ENCODE measurements around the gene KCTD2.

DNA sequence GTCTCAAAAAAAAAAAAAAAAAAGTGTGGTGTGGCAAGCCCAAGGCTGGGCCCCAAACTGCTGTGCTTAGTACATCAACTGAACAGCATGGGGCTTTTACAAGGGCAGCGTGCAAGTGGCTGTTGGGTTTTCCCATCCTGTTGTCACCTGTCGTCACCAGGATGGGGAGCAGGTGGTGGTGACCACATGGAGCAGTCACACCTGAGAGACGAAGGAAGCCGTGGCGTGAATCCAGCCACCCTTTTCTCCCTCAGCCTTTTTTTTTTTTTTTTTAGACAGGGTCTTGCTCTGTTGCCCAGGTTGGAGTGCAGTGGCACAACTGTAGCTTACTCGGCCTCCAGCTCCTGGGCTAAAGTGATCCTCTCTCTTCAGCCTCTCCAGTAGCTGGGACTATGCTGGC lies 38.7 kb upstream of the KCTD2 start:
- TF ChIP-seq, protein P1, sequence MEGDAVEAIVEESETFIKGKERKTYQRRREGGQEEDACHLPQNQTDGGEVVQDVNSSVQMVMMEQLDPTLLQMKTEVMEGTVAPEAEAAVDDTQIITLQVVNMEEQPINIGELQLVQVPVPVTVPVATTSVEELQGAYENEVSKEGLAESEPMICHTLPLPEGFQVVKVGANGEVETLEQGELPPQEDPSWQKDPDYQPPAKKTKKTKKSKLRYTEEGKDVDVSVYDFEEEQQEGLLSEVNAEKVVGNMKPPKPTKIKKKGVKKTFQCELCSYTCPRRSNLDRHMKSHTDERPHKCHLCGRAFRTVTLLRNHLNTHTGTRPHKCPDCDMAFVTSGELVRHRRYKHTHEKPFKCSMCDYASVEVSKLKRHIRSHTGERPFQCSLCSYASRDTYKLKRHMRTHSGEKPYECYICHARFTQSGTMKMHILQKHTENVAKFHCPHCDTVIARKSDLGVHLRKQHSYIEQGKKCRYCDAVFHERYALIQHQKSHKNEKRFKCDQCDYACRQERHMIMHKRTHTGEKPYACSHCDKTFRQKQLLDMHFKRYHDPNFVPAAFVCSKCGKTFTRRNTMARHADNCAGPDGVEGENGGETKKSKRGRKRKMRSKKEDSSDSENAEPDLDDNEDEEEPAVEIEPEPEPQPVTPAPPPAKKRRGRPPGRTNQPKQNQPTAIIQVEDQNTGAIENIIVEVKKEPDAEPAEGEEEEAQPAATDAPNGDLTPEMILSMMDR (IDR thresholded peaks at IDR 0.05; ENCODE audit: insufficient read depth, low read length, poor library complexity, severe bottlenecking): no peak
- TF ChIP-seq EZH2phosphoT487 (conservative IDR thresholded peaks at IDR 0.05; ENCODE audit: low read length): no peak
